Activated B cell treated with CpG ODN at 0.5 μM for 24 hours (primary cell): ENCODE results near the gene CYBA. TPM values are rescaled to one million over a fixed set of nuclear protein-coding genes. Genes with fewer than 3 reads are reported as not detected.
"Not testable (repeated sequence)": the region's sequence is repeated elsewhere in the genome, so short reads cannot be mapped to it uniquely, and the experiment has no call there.

Source experiments
- ATAC-seq: fragments of 200-7000 bp; cut with Tn5 transposase; one replicate; pipeline ENCODE4 v1.10.0; 2021; ENCODE audit warnings: low read depth, mild to moderate bottlenecking, moderate library complexity
- CTCF ChIA-PET: fragments of 350-600 bp; sonication (Branson Sonifier 250); formaldehyde crosslinking; loops from one replicate; lab custom pipeline; 2021; ENCODE audit warnings: antibody characterized with exemption; lab: Charles Lee
- POLR2A ChIA-PET: fragments of 350-600 bp; sonication (Branson Sonifier 250); formaldehyde crosslinking; loops from one replicate; lab custom pipeline; 2021; ENCODE audit warnings: antibody characterized with exemption; lab: Charles Lee
- DNase-seq: peaks from one replicate; pipeline ENCODE4 v3.0.0; 2022
- H3K27ac Mint-ChIP-seq: one replicate; pipeline ENCODE4 v1.8.0; 2020; ENCODE audit warnings: mixed read lengths
- H3K27me3 Mint-ChIP-seq: one replicate; pipeline ENCODE4 v1.8.0; 2021; ENCODE audit warnings: mixed read lengths
- H3K36me3 Mint-ChIP-seq: one replicate; pipeline ENCODE4 v1.8.0; 2021; ENCODE audit warnings: low read depth, mixed read lengths
- H3K4me1 Mint-ChIP-seq: one replicate; pipeline ENCODE4 v1.8.0; 2021; ENCODE audit warnings: mixed read lengths
- H3K4me3 Mint-ChIP-seq: one replicate; pipeline ENCODE4 v1.8.0; 2020; ENCODE audit warnings: mild to moderate bottlenecking, mixed read lengths
- H3K9me3 Mint-ChIP-seq: one replicate; pipeline ENCODE4 v1.8.0; 2020; ENCODE audit warnings: mixed read lengths
- CTCF ChIP-seq: fragments of 200-600 bp; IDR thresholded peaks from one replicate; pipeline ENCODE4 v1.8.0; 2022; ENCODE audit warnings: antibody characterized with exemption, mild to moderate bottlenecking
- intact Hi-C: fragments of 100-400 bp; cut with micrococcal nuclease; formaldehyde crosslinking; loops from one replicate; pipeline ENCODE4 v1.15.1; 2024
- total RNA-seq: library from RNA; stranded (reverse); gene quantifications from 2 replicates; pipeline ENCODE4 v1.2.3, GENCODE V29; 2022

Gene CYBA
- total RNA-seq, 1 donor from 2014 or later: 456 TPM

GRCh38 chr16:88669980-88670379 is 19.1 kb upstream of the CYBA start:
- POLR2A ChIA-PET: no interaction called here

GRCh38 chr16:88669493-88669892 is 18.6 kb upstream of the CYBA start:
- ATAC-seq, DNase-seq, H3K36me3 Mint-ChIP-seq, POLR2A ChIA-PET, H3K4me3 Mint-ChIP-seq, H3K27ac Mint-ChIP-seq, H3K27me3 Mint-ChIP-seq, H3K4me1 Mint-ChIP-seq, CTCF ChIA-PET, H3K9me3 Mint-ChIP-seq, intact Hi-C loops: not testable (repeated sequence)

More at GRCh38 chr16:88669980-88670379, 19.1 kb upstream of the CYBA start:
- H3K27ac Mint-ChIP-seq: no peak overlapping the region
- intact Hi-C loops: no loop called here
- no peak for DNase-seq
- ATAC-seq: no peak
- no peaks in the 10 kb centered on the region for H3K9me3 Mint-ChIP-seq
- H3K4me3 Mint-ChIP-seq: no peak overlapping the region
- no peaks in the 10 kb centered on the region for H3K27me3 Mint-ChIP-seq
- no peak for TF ChIP-seq CTCF
- CTCF ChIA-PET: no interaction called here
- peaks cover 5% of the 10 kb centered on the region for H3K4me1 Mint-ChIP-seq
- peaks cover 7% of the 10 kb centered on the region for H3K36me3 Mint-ChIP-seq

- CTCF ChIA-PET: no interaction called here
- H3K27me3 Mint-ChIP-seq: no peaks in the 10 kb centered on the region
- H3K9me3 Mint-ChIP-seq: no peaks in the 10 kb centered on the region
- peak overlapping the region; percentile 63 for H3K27ac Mint-ChIP-seq
- POLR2A ChIA-PET: no interaction called here
- peaks cover 11% of the 10 kb centered on the region for H3K36me3 Mint-ChIP-seq
- peaks cover 13% of the 10 kb centered on the region for H3K4me1 Mint-ChIP-seq
- H3K4me3 Mint-ChIP-seq: no peak overlapping the region
- TF ChIP-seq CTCF: no peak
- intact Hi-C loops: no loop called here
- ATAC-seq: no peak
- DNase-seq: no peak
Observed at GRCh38 chr16:88667461-88667860, 16.6 kb upstream of the CYBA start.

GRCh38 chr16:88665570-88665969 is 14.7 kb upstream of the CYBA start:
- intact Hi-C loops: no loop called here
- H3K4me3 Mint-ChIP-seq: peak overlapping the region; percentile 68
- H3K36me3 Mint-ChIP-seq: peaks cover 12% of the 10 kb centered on the region
- peaks cover 24% of the 10 kb centered on the region for H3K4me1 Mint-ChIP-seq
- DNase-seq (no peak), ATAC-seq (no peak)
- ChIA-PET POLR2A (interaction anchor here (0.6 to 3.5 kb wide), 6 partner anchors 14 to 657 kb away, joined by 3 to 32 read pairs (median 4); partner anchors contain the start of genes CTU2 and RNF166), CTCF (no interaction called here)
- no peaks in the 10 kb centered on the region for H3K9me3 Mint-ChIP-seq
- peak overlapping the region; percentile 63 for H3K27ac Mint-ChIP-seq
- no peaks in the 10 kb centered on the region for H3K27me3 Mint-ChIP-seq
- no peak for TF ChIP-seq CTCF

- TF ChIP-seq CTCF: no peak
- ATAC-seq (no peak), DNase-seq (no peak)
- intact Hi-C loops: no loop called here
- H3K4me1 Mint-ChIP-seq: peaks cover 26% of the 10 kb centered on the region
- CTCF ChIA-PET: interaction anchor here (1.2 to 1.5 kb wide), 2 partner anchors 16 to 20 kb away, joined by 4 to 5 read pairs; no protein-coding TSS in a partner anchor
- no peaks in the 10 kb centered on the region for H3K27me3 Mint-ChIP-seq
- H3K4me3 Mint-ChIP-seq: peak overlapping the region; percentile 68
- peaks cover 13% of the 10 kb centered on the region for H3K36me3 Mint-ChIP-seq
- H3K9me3 Mint-ChIP-seq: no peaks in the 10 kb centered on the region
- peak overlapping the region; percentile 63 for H3K27ac Mint-ChIP-seq
- POLR2A ChIA-PET: interaction anchor here (1.0 to 3.5 kb wide), 5 partner anchors 14 to 41 kb away, joined by 3 to 32 read pairs (median 6); partner anchors contain the start of genes CTU2 and RNF166
Observed at GRCh38 chr16:88665148-88665547, 14.3 kb upstream of the CYBA start.
